Liver (tissue), 9 donors: Measurements from ENCODE around the gene ASIC2. TPM values are rescaled to one million over a fixed set of nuclear protein-coding genes. Genes with fewer than 3 reads are reported as not detected.

Source experiments
- DNase-seq: peaks from one replicate; pipeline ENCODE4 v3.0.0-alpha.2; 2017; ENCODE audit warnings: low spot score
- H3K27ac ChIP-seq, 2 donors: one replicate each; pipeline ENCODE4 v1.7.0; 2013; ENCODE audit warnings: inconsistent platforms in 2 of 2, low read length in 2 of 2, control low read depth in 1 of 2, low read depth in 1 of 2, mild to moderate bottlenecking in 1 of 2
- H3K27me3 ChIP-seq, 4 donors: one replicate each; pipeline versions ENCODE4 v1.6.1 to v1.7.0; 2013; ENCODE audit warnings: low read length in 3 of 4, inconsistent platforms in 1 of 4, mild to moderate bottlenecking in 1 of 4, moderate library complexity in 1 of 4; ENCODE audit not compliant: control insufficient read depth in 4 of 4, insufficient read depth in 4 of 4
- H3K36me3 ChIP-seq, 4 donors: one replicate each; pipeline versions ENCODE4 v1.6.1 to v1.7.0; 2013; ENCODE audit warnings: low read length in 3 of 4, mild to moderate bottlenecking in 3 of 4, low read depth in 1 of 4, moderate library complexity in 1 of 4; ENCODE audit not compliant: control insufficient read depth in 4 of 4, insufficient read depth in 3 of 4
- H3K4me1 ChIP-seq, 4 donors: one replicate each; pipeline versions ENCODE4 v1.6.1 to v1.7.0; 2013; ENCODE audit warnings: low read length in 3 of 4, mild to moderate bottlenecking in 3 of 4, moderate library complexity in 1 of 4; ENCODE audit not compliant: control insufficient read depth in 4 of 4, insufficient read depth in 4 of 4
- H3K4me3 ChIP-seq, 3 donors: one replicate each; pipeline versions ENCODE4 v1.6.1 to v1.7.0; 2013; ENCODE audit warnings: low read length in 3 of 3, control low read depth in 1 of 3, low read depth in 1 of 3, mild to moderate bottlenecking in 1 of 3
- H3K9ac ChIP-seq, 2 donors: one replicate each; pipeline ENCODE4 v1.7.0; 2013; ENCODE audit warnings: low read length in 2 of 2, mild to moderate bottlenecking in 2 of 2, moderate library complexity in 2 of 2, control low read depth in 1 of 2, low read depth in 1 of 2
- H3K9me3 ChIP-seq, 4 donors: one replicate each; pipeline versions ENCODE4 v1.6.1 to v1.7.0; 2013; ENCODE audit warnings: low read length in 3 of 4; ENCODE audit not compliant: control insufficient read depth in 4 of 4
- ATF3 ChIP-seq: IDR thresholded peaks from 2 replicates; pipeline ENCODE4 v1.6.1; 2016; ENCODE audit warnings: antibody characterized with exemption
- CTCF ChIP-seq: fragments of 150-350 bp; IDR thresholded peaks from 2 replicates; pipeline ENCODE4 v1.5.1; 2017; ENCODE audit warnings: improper control_type of control experiment, low read depth, low read length; ENCODE audit not compliant: missing input control
- FOXA1 ChIP-seq: IDR thresholded peaks from 2 replicates; pipeline ENCODE4 v1.6.1; 2016; ENCODE audit warnings: antibody characterized with exemption
- GABPA ChIP-seq, 2 donors: IDR thresholded peaks in 1 of 2; conservative IDR thresholded peaks in 1 of 2; 2 replicates each; pipeline ENCODE4 v1.6.1; 2016; ENCODE audit warnings: antibody characterized with exemption in 2 of 2, mild to moderate bottlenecking in 1 of 2, moderate library complexity in 1 of 2
- HNF4A ChIP-seq, 2 donors: conservative IDR thresholded peaks; 2 replicates each; pipeline ENCODE4 v1.6.1; 2016; ENCODE audit warnings: antibody characterized with exemption in 2 of 2, mild to moderate bottlenecking in 2 of 2
- HNF4G ChIP-seq: IDR thresholded peaks from 2 replicates; pipeline ENCODE4 v1.6.1; 2016; ENCODE audit warnings: antibody characterized with exemption
- MAX ChIP-seq: IDR thresholded peaks from 2 replicates; pipeline ENCODE4 v1.6.1; 2016; ENCODE audit warnings: antibody characterized with exemption
- NR2F2 ChIP-seq: IDR thresholded peaks from 2 replicates; pipeline ENCODE4 v1.6.1; 2016; ENCODE audit warnings: antibody characterized with exemption
- RAD21 ChIP-seq, 2 donors: IDR thresholded peaks; 2 replicates each; pipeline ENCODE4 v1.6.1; 2016; ENCODE audit warnings: antibody characterized with exemption in 2 of 2, mild to moderate bottlenecking in 2 of 2
- REST ChIP-seq: IDR thresholded peaks from 2 replicates; pipeline ENCODE4 v1.6.1; 2016; ENCODE audit warnings: antibody characterized with exemption, mild to moderate bottlenecking
- RXRA ChIP-seq, 2 donors: IDR thresholded peaks; 2 replicates each; pipeline ENCODE4 v1.6.1; 2017 to 2018; ENCODE audit warnings: antibody characterized with exemption in 2 of 2, mild to moderate bottlenecking in 1 of 2
- SP1 ChIP-seq: IDR thresholded peaks from 2 replicates; pipeline ENCODE4 v1.6.1; 2018; ENCODE audit warnings: antibody characterized with exemption, mild to moderate bottlenecking
- TAF1 ChIP-seq: conservative IDR thresholded peaks from 2 replicates; pipeline ENCODE4 v1.6.1; 2016; ENCODE audit warnings: antibody characterized with exemption, mild to moderate bottlenecking
- YY1 ChIP-seq: IDR thresholded peaks from 2 replicates; pipeline ENCODE4 v1.6.1; 2016; ENCODE audit warnings: antibody characterized with exemption, mild to moderate bottlenecking
- ZBTB33 ChIP-seq: IDR thresholded peaks from 2 replicates; pipeline ENCODE4 v1.6.1; 2016; ENCODE audit warnings: antibody characterized with exemption
- WGBS: extraction: QIAGEN DNeasy Blood & Tissue Kit; methylation state at CpG from one replicate; pipeline ENCODE4 v1.1.7; 2013; 5-methylcytosine and 5-hydroxymethylcytosine counted together
- polyA plus RNA-seq, 2 donors: library from polyadenylated mRNA; stranded (reverse) in 1 of 2; unstranded in 1 of 2; fragments of 200-250 nt in 1 of 2; fragments of >200 nt in 1 of 2; fragmentation: Nextera tagmentation in 1 of 2; extraction: Ambion mirVana in 1 of 2; gene quantifications; one replicate each; pipeline versions ENCODE4 v1.2.1 to v1.2.3, GENCODE V29; 2013 to 2015
- total RNA-seq, 2 donors: library from RNA; depleted of rRNA; stranded (reverse); fragments of >200 nt; gene quantifications; one replicate each; pipeline ENCODE4 v1.2.3, GENCODE V29; 2014
- donor health status: healthy.
- donor health status: healthy.
- donor health status: healthy.
- donor health status: healthy.
- donor health status: healthy.

ASIC2 gene
- total and polyA plus RNA-seq, 4 donors, result under 0.01 TPM; not detected in 3

GRCh38 chr17:33338242-33338641 is 45.1 kb upstream of the ASIC2 start:
- Histone ChIP-seq H3K4me1 (no peaks in the 10 kb centered on the region), H3K9me3 (no peaks in the 10 kb centered on the region), H3K27me3 (peaks cover 0 to 3% (median 1%) of the 10 kb centered on the region in 4 donors), H3K36me3 (no peaks in the 10 kb centered on the region), H3K9ac (no peak overlapping the region), H3K4me3 (no peak overlapping the region), H3K27ac (no peak overlapping the region)
- no peak for DNase-seq
- WGBS, result 60% methylated on average over 4 of the region's 4 CpGs
- TF ChIP-seq YY1 (no peak), RXRA (IDR thresholded peaks at IDR 0.05) (no peak), RAD21 (IDR thresholded peaks at IDR 0.05) (no peak), HNF4A (conservative IDR thresholded peaks at IDR 0.05) (no peak), MAX (no peak), GABPA (IDR thresholded peaks at IDR 0.05 in 1 of 2, conservative IDR thresholded peaks at IDR 0.05 in 1 of 2) (no peak), NR2F2 (no peak), CTCF (no peak), ATF3 (no peak), TAF1 (no peak), SP1 (no peak), ZBTB33 (no peak)

GRCh38 chr17:33335491-33336173 is 42.5 kb upstream of the ASIC2 start:
- Histone ChIP-seq H3K9ac (no peak overlapping the region), H3K27me3 (peaks cover 0 to 3% (median 1%) of the 10 kb centered on the region in 4 donors), H3K4me3 (no peak overlapping the region), H3K36me3 (no peaks in the 10 kb centered on the region), H3K9me3 (no peaks in the 10 kb centered on the region), H3K4me1 (no peaks in the 10 kb centered on the region), H3K27ac (no peak overlapping the region)
- TF ChIP-seq HNF4G (no peak), YY1 (no peak), REST (no peak), RAD21 (IDR thresholded peaks at IDR 0.05) (no peak), CTCF (no peak), ZBTB33 (no peak), SP1 (no peak), TAF1 (no peak), FOXA1 (no peak), NR2F2 (no peak), ATF3 (no peak), HNF4A (conservative IDR thresholded peaks at IDR 0.05) (no peak)
- 51% methylated on average over 5 of the region's 5 CpGs for WGBS
- DNase-seq, result no peak
